Measurements from ENCODE around the gene KRT71. TPM values are rescaled to one million over a fixed set of nuclear protein-coding genes. Genes with fewer than 3 reads are reported as not detected.

The KRT71 gene
- polyA plus RNA-seq, 3 donors: not detected

GRCh38 chr12:52570511-52570910 lies 17.6 kb upstream of the KRT71 start:
- Mint-ChIP-seq H3K9me3 (no peaks in the 10 kb centered on the region), H3K36me3 (no peaks in the 10 kb centered on the region), H3K27me3 (ENCODE audit: low read depth in 3 of 3) (peaks cover 2 to 7% (median 3%) of the 10 kb centered on the region in 3 donors), H3K27ac (no peak overlapping the region), H3K4me3 (no peak overlapping the region), H3K4me1 (no peaks in the 10 kb centered on the region)
- Histone ChIP-seq H3K79me2 (ENCODE audit: insufficient read depth, low read length) (no peaks in the 10 kb centered on the region), H3K27me3 (ENCODE audit: control insufficient read depth in 2 of 2, insufficient read depth in 2 of 2, low read length in 2 of 2) (no peaks in the 10 kb centered on the region), H4K20me1 (ENCODE audit: insufficient read depth, low read length) (no peaks in the 10 kb centered on the region), H3K4me1 (ENCODE audit: control insufficient read depth in 1 of 2, insufficient read depth in 2 of 2, low read length in 2 of 2) (no peaks in the 10 kb centered on the region), H3K9ac (ENCODE audit: insufficient read depth, low read length, poor library complexity, severe bottlenecking) (no peak overlapping the region), H3K36me3 (replicated peaks in 1 of 2; ENCODE audit: control insufficient read depth in 1 of 2, insufficient read depth in 2 of 2, low read length in 2 of 2) (no peaks in the 10 kb centered on the region), H2AFZ (ENCODE audit: insufficient read depth, low read depth, low read length, poor library complexity, severe bottlenecking) (no peak overlapping the region), H3K27ac (ENCODE audit: low read depth in 1 of 2, low read length in 2 of 2) (no peak overlapping the region), H3K4me2 (replicated peaks; ENCODE audit: extremely low read depth, low read length, poor library complexity, severe bottlenecking) (no peak overlapping the region), H3K4me3 (replicated peaks in 1 of 3; ENCODE audit: low read depth in 2 of 3, low read length in 3 of 3) (no peak overlapping the region), H3K9me3 (replicated peaks in 1 of 2; ENCODE audit: control insufficient read depth in 1 of 2, insufficient read depth in 1 of 2, low read length in 2 of 2) (no peaks in the 10 kb centered on the region)
- TF ChIP-seq CTCF (IDR thresholded peaks at IDR 0.05): no peak
- WGBS (ENCODE audit: insufficient coverage): 94% methylated on average over 9 of the region's 10 CpGs
- no peak for DNase-seq
- intact Hi-C loops (cut with micrococcal nuclease): no loop called here

GRCh38 chr12:52568111-52568510 lies 15.2 kb upstream of the KRT71 start:
- Histone ChIP-seq H3K79me2 (ENCODE audit: insufficient read depth, low read length) (no peaks in the 10 kb centered on the region), H4K20me1 (ENCODE audit: insufficient read depth, low read length) (no peaks in the 10 kb centered on the region), H3K9me3 (replicated peaks in 1 of 2; ENCODE audit: control insufficient read depth in 1 of 2, insufficient read depth in 1 of 2, low read length in 2 of 2) (no peaks in the 10 kb centered on the region), H3K27ac (ENCODE audit: low read depth in 1 of 2, low read length in 2 of 2) (no peak overlapping the region), H3K27me3 (ENCODE audit: control insufficient read depth in 2 of 2, insufficient read depth in 2 of 2, low read length in 2 of 2) (peaks cover 2 to 4% of the 10 kb centered on the region in 2 donors), H3K4me3 (replicated peaks in 1 of 3; ENCODE audit: low read depth in 2 of 3, low read length in 3 of 3) (no peak overlapping the region), H3K9ac (ENCODE audit: insufficient read depth, low read length, poor library complexity, severe bottlenecking) (no peak overlapping the region), H3K36me3 (replicated peaks in 1 of 2; ENCODE audit: control insufficient read depth in 1 of 2, insufficient read depth in 2 of 2, low read length in 2 of 2) (no peaks in the 10 kb centered on the region), H3K4me1 (ENCODE audit: control insufficient read depth in 1 of 2, insufficient read depth in 2 of 2, low read length in 2 of 2) (no peaks in the 10 kb centered on the region), H2AFZ (ENCODE audit: insufficient read depth, low read depth, low read length, poor library complexity, severe bottlenecking) (no peak overlapping the region), H3K4me2 (replicated peaks; ENCODE audit: extremely low read depth, low read length, poor library complexity, severe bottlenecking) (no peak overlapping the region)
- Mint-ChIP-seq H3K27ac (no peak overlapping the region), H3K27me3 (ENCODE audit: low read depth in 3 of 3) (peaks cover 5 to 9% (median 7%) of the 10 kb centered on the region in 3 donors), H3K4me3 (no peak overlapping the region), H3K36me3 (no peaks in the 10 kb centered on the region), H3K4me1 (no peaks in the 10 kb centered on the region), H3K9me3 (no peaks in the 10 kb centered on the region)
- no peak for DNase-seq
- 94% methylated on average over 10 of the region's 12 CpGs for WGBS (ENCODE audit: insufficient coverage)
- TF ChIP-seq CTCF (IDR thresholded peaks at IDR 0.05): no peak
- intact Hi-C loops (cut with micrococcal nuclease): no loop called here
